SH-SY5Y (cell line): Measurements from ENCODE around the gene DNM1L.
A peak's percentile ranks its signal among the peaks of the same experiment; 100 is the strongest.

ENCODE experiments used
- GATA2 ChIP-seq: IDR thresholded peaks from 2 replicates; pipeline ENCODE4 v1.6.1; 2011; ENCODE audit warnings: mild to moderate bottlenecking, low read depth, low read length
- GATA3 ChIP-seq: IDR thresholded peaks from 2 replicates; pipeline ENCODE4 v1.6.1; 2011; ENCODE audit warnings: low read depth, mild to moderate bottlenecking, low read length, moderate library complexity

The DNM1L gene

DNA sequence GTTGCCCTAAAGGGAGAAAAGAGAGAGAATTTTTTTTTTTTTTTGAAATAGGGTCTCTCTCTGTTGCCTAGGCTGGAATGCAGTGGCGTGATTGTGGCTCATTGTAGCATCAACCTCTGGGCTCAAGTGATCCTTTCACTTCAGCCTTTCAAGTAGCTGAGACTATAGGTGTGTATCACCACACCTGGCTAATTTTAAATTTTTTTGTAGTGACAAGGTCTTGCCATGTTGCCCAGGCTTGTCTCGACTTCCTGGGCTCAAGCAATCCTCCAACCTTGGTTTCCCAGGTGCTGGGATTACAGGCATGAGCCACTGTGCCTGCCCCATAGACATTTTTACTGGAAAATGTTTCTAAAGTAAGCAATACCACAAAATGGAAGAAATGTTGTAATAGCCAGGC, 39.8 kb downstream of the DNM1L start:
- TF ChIP-seq GATA3 (no peak), GATA2 (no peak)

DNA sequence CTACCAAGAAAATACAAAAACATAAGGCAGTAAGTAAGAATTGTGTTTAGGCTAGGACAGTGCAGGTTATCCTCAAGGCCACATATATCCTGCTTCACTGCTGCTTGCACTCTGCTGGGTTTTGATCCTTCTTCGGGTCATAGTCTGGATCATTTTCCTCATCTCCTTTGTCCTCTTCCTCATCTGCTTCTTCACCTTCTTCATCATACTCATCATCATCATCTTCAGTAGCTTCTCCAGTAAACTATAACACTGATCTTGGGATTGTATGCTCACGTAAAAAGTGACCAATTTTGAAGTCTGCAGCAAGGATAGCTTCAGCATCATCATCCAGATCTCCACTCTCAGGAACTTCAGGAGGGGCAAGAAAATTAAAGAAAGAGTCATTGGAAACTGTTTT, 47.2 kb downstream of the DNM1L start:
- TF ChIP-seq GATA3 (no peak), GATA2 (no peak)

DNA sequence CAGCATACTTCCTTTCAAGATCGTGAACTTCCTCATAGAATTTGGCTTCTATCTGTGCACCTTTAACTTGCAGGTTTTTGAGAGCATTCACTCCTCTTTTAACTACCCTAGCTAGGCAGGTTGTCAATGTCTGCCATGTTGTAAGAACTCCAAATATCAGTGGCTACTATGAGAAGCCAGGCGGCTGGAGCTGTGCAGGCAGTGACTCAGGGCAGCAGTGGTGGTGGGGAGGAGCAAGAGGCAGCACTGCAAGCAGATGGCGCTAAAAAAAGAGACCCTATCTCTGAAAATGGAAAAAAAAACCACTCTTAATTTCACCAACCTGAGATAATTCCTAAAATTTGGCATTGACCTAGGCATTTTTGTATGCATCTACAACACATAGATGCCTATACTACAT, 48.1 kb downstream of the DNM1L start:
- TF ChIP-seq GATA3, result no peak
- TF ChIP-seq GATA2, result no peak

DNA sequence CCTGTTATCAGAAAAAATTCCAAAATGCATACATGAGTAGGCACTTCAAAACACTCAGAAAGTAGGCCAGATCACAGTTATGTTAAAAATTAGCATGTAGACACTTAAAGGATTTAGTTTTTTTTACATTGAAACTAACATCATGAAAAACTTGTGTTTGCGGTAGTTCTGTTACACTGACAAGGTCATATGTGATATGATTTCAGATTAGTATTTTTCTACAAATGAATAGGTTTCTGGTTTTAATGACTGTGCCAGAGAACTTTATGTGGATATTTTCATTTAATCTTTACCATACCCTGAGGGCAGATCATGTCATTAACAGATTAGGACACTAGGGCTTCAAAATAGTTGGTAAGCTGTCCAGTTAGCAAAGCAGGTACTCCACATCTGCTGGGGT, 55.9 kb downstream of the DNM1L start:
- no peak for TF ChIP-seq GATA2
- no peak for TF ChIP-seq GATA3

DNA sequence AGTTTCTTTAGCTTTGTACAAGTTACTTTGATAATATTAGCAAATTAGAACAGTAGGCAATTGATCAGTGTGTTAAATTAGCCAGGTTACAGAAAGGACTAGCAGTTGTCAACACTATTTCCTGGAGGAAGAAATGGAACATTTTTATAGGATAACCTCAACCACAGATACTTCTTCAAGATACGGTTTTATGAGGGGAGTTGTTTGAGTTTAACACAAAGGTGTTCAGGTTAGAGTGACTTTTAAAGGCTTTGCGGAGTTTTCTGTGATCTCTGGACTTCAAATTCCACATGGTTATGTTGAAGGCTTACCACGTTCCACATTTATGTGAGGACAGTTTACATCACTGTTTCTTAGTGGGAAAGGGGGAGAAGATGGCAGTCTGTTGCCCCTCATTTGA, 57.3 kb downstream of the DNM1L start:
- no peak for TF ChIP-seq GATA2
- no peak for TF ChIP-seq GATA3

DNA sequence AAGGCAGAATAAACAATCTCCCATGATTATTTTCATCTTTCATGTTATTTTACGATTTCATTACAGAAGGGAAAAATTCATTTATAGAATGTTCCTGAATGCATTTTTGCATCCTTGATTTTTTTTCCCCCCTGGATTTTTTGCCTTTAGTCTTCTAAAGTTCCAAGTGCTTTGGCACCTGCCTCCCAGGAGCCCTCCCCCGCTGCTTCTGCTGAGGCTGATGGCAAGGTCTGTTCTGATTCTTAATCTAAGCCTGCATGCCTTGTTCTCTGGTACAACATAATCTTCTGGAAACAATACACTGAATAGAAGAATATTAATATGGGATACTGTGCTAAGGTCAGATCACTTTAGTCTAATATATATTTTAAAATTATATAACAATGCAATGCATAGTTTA, 58.6 kb downstream of the DNM1L start:
- TF ChIP-seq GATA2, result no peak
- no peak for TF ChIP-seq GATA3

DNA sequence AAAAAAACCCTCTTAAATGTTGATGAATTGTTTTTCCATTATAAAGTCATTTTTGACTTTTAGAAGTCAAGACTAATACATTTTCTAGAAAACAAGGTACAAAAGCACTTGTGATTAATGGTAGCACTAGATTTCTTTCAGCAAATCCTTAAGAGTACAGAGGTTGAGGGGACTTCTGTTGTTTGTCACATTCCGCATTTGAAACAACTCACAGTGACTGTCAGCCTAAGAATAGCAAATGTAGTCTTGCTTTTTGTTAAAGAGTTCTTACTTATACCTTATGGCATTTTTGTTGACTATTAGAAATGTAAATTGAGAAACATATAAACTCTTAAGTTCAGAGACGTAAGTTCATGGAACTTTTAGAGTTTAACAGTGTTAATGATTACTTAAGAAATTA, 60.2 kb downstream of the DNM1L start:
- TF ChIP-seq GATA3, result no peak
- TF ChIP-seq GATA2, result no peak

DNA sequence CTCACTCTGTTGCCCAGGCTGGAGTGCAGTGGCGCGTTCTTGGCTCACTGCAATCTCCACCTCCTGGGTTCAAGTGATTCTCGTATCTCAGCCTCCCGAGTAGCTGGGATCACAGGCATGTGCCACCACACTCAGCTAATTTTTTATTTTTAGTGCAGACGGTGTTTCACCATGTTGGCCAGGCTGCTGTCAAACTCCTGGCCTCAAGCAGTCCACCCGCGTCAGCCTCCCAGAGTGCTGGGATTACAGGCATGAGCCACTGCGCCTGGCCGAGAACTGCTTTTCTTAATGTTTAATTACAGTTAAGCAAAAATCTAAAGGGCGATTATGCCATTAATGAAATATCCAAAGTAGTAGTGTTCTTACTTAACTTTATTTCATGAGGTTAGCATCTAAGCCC, 63.0 kb downstream of the DNM1L start:
- TF ChIP-seq GATA2 (no peak), GATA3 (no peak)

DNA sequence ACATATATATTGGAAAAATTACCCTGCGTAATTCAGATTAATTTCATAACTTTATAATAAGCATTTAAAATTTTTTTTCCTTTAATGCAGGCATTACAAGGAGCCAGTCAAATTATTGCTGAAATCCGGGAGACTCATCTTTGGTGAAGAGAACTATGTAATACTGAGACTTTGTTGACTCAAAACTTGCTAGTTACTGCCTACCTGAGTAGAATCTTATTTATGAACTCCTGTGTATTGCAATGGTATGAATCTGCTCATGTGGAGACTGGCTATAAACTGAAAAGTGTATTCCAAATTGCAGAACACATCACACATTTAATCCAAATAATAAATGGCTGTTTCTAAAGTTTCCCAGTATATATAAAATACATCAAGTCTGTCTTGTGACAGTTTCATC, 64.2 kb downstream of the DNM1L start:
- no peak for TF ChIP-seq GATA2
- TF ChIP-seq GATA3, result no peak

DNA sequence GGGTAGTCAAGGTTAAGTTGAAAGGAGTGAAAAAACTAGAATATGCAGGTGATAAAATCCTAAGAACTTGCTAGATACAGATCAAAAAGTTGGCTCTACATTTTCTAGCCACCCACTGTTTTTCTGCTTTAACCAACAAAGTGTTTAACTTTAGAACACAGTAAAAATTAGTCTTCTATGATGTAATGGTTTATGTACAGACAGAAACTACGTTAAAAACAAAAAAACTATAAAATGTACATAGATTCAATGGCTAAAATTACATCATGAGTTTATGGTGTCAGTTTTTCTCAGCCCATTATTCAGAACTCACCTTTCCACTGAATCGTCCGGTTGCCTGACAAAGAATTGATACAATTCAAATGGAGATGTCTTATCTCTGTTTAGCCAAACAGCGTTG, 74.5 kb downstream of the DNM1L start:
- TF ChIP-seq GATA2 (no peak), GATA3 (no peak)

DNA sequence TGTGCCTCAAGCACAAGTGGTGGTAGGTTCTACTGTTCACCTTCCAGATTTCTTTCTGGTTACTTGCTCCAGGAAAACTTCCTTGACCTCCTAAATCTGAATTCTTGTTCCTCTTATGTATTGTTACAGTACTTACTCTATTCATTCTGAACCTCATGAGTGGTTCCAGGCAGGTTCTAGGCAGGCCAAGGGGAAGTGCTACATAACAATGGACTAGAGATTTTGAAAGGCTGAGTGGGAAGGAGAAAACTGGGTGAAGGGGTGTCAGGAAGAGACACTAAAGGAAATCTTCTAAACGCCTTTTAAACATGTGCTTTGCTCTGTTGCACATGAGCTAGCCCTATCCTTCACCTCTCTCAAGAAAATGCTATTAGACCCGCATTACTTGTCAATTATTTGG, 75.0 kb downstream of the DNM1L start:
- TF ChIP-seq GATA2 (no peak), GATA3 (no peak)

DNA sequence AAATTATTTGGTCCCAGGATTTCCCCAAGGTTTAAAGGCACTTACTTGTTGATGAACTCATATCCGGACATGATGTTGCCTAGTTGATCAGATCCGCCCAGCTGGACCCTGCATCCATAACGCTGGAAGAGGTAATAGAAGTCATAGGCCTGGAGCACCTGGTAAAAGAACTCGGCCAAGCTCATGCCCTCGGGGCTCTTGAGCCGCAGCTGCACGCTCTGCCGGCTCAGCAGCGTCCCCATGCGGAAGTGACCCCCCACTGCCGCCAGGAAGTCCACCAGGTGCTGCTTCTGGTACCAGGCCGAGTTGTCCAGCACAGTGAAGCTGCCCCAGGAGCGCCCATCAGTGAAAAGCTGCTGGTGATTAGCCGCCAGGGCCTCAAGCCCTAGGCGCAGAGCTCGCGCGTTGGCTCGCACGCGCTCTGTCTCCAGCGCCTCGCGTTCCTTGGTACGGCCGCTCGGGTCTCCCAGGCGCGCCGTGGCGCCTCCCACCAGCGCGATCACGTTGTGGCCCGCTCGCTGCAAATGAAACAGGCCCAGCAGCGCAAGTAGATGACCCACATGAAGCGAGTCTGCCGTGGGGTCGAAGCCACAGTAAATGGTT, 76.1 kb downstream of the DNM1L start:
- TF ChIP-seq GATA2, result no peak

DNA sequence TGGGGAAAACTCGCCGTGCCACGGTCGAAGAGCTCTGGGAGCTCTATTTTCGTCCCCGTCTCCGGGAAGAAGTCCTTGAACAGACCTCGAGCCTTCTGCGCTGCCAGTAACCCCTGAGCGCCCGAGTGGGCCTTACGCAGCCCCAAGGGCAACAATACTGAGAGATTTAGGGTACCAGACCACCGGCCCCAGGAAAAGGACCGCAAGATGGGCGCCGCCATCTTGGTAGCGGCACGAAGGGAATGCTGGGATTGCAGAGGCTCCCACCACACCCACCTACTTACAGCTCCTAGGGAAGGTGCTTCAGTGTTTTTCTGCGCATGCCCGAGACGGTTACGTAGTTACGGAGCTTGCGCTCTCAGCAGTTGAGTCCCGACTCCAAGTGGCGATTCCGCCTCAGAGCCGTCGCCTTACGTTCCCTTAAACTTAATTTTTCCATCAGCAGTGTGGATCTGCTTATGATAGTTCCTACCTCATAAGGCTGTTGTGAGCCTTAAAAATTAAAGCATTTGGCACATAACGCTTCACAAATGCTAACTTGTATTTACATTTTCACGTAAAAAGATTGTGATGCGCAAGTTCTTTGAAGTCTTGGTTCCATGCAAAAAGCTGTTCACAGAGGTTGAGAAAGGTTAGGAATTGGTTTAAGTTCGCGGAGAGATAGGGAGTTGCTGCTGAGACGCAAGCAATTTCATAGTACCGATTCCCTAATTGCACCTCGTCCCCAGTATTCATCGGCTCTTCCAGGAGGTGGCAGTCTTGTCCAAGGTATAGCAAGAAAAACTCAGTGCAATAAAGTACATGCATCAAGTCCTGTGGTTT, 76.8 kb downstream of the DNM1L start, which contains the start of gene YARS2:
Gene YARS2, minus strand, starts transcription at position 244 of the 822 bp plus-strand sequence. Its CDS starts 23 bp downstream, at position 221.
- 0 out of 2 replicates have a peak, but pooled peaks have one; percentile 9 for TF ChIP-seq GATA2
- no peak for TF ChIP-seq GATA3

DNA sequence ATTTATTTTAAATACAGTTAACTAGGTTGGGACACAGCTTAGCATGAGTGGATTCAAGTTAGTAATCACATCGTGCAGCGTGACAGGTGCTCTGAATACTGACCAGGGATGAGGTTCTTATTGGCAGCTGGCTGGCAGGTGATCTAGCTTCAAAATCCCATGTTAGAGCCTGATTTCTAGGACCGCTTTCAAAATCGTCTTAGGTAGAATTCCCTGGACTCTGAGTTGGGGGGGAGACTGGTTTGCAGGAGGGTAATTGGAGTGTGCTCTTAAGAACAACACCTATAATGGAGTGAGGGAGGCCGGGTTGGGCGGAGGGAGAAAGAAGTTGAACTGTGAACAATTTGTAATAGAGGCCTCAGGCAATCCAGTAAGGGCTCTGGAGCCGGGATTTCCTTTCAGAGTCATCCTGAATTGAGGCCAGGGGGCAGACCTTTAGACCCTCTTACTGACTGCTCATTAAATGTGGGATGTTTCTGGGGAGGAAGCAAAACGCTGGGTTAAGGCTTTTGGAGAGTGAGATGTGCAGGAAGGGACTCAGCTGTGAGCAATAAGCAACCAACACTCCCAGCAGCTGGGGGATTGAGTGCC, 77.5 kb downstream of the DNM1L start:
- TF ChIP-seq GATA3 (no peak), GATA2 (no peak)

DNA sequence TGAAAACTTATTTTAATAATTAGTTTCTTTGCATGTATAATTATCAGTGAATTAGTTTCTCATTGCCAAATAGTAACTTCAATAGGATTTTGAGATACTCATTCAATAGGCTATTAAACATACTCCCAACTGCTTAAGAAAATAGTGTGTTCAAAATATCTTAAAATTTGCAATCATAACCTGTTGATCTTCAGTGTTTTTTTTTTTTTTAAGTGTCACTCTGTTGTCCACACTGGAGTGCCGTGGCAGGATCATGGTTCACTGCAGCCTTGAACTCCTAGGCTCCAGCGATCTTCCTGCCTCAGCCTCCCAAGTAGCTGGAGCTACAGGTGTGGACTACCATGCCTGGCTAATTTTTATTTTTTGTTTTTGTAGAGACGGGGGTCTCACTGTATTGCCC, 78.1 kb downstream of the DNM1L start:
- TF ChIP-seq GATA2 (no peak), GATA3 (no peak)

DNA sequence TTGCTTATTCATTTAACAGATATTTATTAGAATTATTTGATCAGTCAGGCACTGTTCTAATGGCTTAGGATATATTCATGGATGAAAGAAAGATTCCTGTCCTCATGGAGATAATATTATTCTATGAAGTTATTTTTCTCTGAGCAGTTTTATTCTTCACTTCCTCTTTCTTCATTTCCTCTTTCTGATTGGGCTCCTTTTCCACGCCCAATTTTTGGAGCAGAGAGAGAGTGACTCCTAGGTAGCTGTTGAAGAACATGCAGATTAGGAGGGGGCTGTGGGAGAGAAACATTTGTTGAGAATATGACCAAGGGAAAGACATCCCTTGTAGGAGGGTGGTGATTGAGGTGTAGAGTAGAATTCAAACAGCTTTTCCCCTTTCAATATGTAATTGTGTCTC, 82.6 kb downstream of the DNM1L start:
- TF ChIP-seq GATA3 (no peak), GATA2 (no peak)
